Measurements from ENCODE around the gene TIGD3. TPM values are rescaled to one million over a fixed set of nuclear protein-coding genes. Genes with fewer than 3 reads are reported as not detected.

Gene TIGD3
- total RNA-seq, 1 donor from 2014 or later: 0.18 TPM

DNA sequence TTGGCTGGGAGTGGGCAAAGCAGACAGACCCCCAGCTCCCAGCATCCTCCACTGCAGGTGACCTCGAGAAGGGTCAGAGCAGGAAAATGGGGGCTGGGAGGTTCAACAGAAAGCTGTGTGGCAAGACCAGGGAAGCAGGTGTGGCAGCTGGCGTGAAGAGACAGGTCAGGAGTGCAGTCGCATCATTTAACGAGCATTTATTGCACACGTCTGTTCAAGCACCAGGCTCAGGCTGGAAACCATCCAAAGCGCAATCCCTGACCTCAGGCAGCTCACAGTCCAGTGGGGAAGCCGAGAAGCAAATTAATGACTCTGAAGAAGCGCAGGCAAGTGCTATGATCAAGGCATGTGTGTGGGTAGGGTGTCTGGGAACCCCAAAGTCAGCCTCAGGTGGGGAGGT lies 20.5 kb downstream of the TIGD3 start:
- Histone ChIP-seq H3K27ac (no peak overlapping the region), H3K4me3 (no peak overlapping the region), H3K9me3 (no peaks in the 10 kb centered on the region), H3K36me3 (no peaks in the 10 kb centered on the region), H3K4me1 (peaks cover 11% of the 10 kb centered on the region), H3K27me3 (ENCODE audit: low read depth) (no peaks in the 10 kb centered on the region)
- intact Hi-C loops (cut with DNase I): no loop called here
- TF ChIP-seq, protein P1, sequence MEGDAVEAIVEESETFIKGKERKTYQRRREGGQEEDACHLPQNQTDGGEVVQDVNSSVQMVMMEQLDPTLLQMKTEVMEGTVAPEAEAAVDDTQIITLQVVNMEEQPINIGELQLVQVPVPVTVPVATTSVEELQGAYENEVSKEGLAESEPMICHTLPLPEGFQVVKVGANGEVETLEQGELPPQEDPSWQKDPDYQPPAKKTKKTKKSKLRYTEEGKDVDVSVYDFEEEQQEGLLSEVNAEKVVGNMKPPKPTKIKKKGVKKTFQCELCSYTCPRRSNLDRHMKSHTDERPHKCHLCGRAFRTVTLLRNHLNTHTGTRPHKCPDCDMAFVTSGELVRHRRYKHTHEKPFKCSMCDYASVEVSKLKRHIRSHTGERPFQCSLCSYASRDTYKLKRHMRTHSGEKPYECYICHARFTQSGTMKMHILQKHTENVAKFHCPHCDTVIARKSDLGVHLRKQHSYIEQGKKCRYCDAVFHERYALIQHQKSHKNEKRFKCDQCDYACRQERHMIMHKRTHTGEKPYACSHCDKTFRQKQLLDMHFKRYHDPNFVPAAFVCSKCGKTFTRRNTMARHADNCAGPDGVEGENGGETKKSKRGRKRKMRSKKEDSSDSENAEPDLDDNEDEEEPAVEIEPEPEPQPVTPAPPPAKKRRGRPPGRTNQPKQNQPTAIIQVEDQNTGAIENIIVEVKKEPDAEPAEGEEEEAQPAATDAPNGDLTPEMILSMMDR (IDR thresholded peaks at IDR 0.05): no peak
- DNase-seq: no peak
- ATAC-seq: no peak

DNA sequence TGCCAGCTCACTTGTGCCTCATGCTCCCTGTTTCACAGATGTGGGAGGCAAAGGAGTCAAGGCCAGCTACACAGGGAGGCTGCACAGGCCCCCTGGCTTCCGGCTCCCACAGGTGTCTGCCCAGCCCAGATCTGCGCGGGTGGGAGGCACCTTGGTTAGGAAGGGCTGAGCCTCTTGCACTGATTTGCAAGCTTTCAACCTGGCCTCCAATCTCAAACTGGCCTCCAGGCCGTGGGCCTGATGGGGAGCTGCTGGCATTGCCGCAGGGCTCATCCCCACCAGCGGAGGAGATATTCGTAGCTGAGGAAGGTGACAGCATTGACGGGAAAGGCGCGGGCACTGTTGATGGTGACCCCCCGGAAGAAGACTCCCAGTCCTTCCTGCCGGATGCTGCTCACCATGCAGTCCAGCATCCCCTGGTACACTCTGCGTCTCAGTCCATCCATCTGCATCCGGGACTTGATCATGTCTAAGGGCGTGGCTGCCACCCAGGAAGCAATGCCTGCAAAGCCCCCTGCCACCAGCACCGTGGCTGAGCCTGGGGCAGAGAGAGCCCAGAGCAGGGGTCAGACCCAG lies 21.7 kb downstream of the TIGD3 start:
- TF ChIP-seq, protein P1 (IDR thresholded peaks at IDR 0.05): no peak
- peaks cover 14% of the 10 kb centered on the region for H3K4me1 ChIP-seq
- no peaks in the 10 kb centered on the region for H3K9me3 ChIP-seq
- no peak overlapping the region for H3K27ac ChIP-seq
- H3K27me3 ChIP-seq (ENCODE audit: low read depth): no peaks in the 10 kb centered on the region
- no peak overlapping the region for H3K4me3 ChIP-seq
- intact Hi-C loops (cut with DNase I): no loop called here
- DNase-seq (no peak), ATAC-seq (no peak)
- H3K36me3 ChIP-seq: no peaks in the 10 kb centered on the region

- DNase-seq: no peak
- Histone ChIP-seq H3K36me3 (no peaks in the 10 kb centered on the region), H3K4me3 (no peak overlapping the region), H3K4me1 (peaks cover 18% of the 10 kb centered on the region), H3K27ac (no peak overlapping the region), H3K27me3 (ENCODE audit: low read depth) (no peaks in the 10 kb centered on the region), H3K9me3 (no peaks in the 10 kb centered on the region)
- intact Hi-C loops (cut with DNase I): no loop called here
- no peak for ATAC-seq
- TF ChIP-seq, protein P1 (IDR thresholded peaks at IDR 0.05): no peak
These were observed 22.5 kb downstream of the TIGD3 start for GRCh38 chr11:65377036-65377435.

GRCh38 chr11:65377777-65378176 lies 23.2 kb downstream of the TIGD3 start:
- H3K4me1 ChIP-seq: peaks cover 26% of the 10 kb centered on the region
- no peak for ATAC-seq
- DNase-seq: no peak
- no peaks in the 10 kb centered on the region for H3K36me3 ChIP-seq
- intact Hi-C loops (cut with DNase I): no loop called here
- no peak overlapping the region for H3K4me3 ChIP-seq
- H3K27ac ChIP-seq: no peak overlapping the region
- no peaks in the 10 kb centered on the region for H3K27me3 ChIP-seq (ENCODE audit: low read depth)
- TF ChIP-seq, protein P1 (IDR thresholded peaks at IDR 0.05): no peak
- H3K9me3 ChIP-seq: no peaks in the 10 kb centered on the region

- ATAC-seq (no peak), DNase-seq (no peak)
- TF ChIP-seq, protein P1 (IDR thresholded peaks at IDR 0.05): no peak
- H3K4me1 ChIP-seq: peaks cover 32% of the 10 kb centered on the region
- no peaks in the 10 kb centered on the region for H3K9me3 ChIP-seq
- intact Hi-C loops (cut with DNase I): no loop called here
- no peak overlapping the region for H3K4me3 ChIP-seq
- no peak overlapping the region for H3K27ac ChIP-seq
- no peaks in the 10 kb centered on the region for H3K27me3 ChIP-seq (ENCODE audit: low read depth)
- H3K36me3 ChIP-seq: no peaks in the 10 kb centered on the region
These were observed 23.8 kb downstream of the TIGD3 start for GRCh38 chr11:65378208-65378927.
